Breast epithelium (tissue), 3 donors: Measurements from ENCODE around the gene TMEM178B.

ENCODE experiments used
- CTCF ChIP-seq, 3 donors: fragments of 450-650 bp; IDR thresholded peaks; one replicate each; pipeline ENCODE4 v1.5.1; 2016 to 2017; ENCODE audit warnings: antibody characterized with exemption in 3 of 3, mild to moderate bottlenecking in 3 of 3, moderate library complexity in 3 of 3
- POLR2A ChIP-seq: fragments of 450-650 bp; IDR thresholded peaks from one replicate; pipeline ENCODE4 v1.6.1; 2016; ENCODE audit warnings: antibody characterized with exemption, mild to moderate bottlenecking, moderate library complexity
- POLR2AphosphoS5 ChIP-seq, 3 donors: sonication (generic); formaldehyde crosslinking; IDR thresholded peaks; one replicate each; pipeline ENCODE4 v1.6.1; 2017; ENCODE audit warnings: antibody characterized with exemption in 3 of 3

- TF ChIP-seq POLR2A, result no peak
- no peak for TF ChIP-seq CTCF (IDR thresholded peaks at IDR 0.05)
- no peak for TF ChIP-seq POLR2AphosphoS5 (IDR thresholded peaks at IDR 0.05)
These were observed 274.9 kb downstream of the TMEM178B start for GRCh38 chr7:141348728-141349127.
